Right atrium auricular region (tissue), 2 donors: Measurements from ENCODE around the gene AQP2. TPM values are rescaled to one million over a fixed set of nuclear protein-coding genes. Genes with fewer than 3 reads are reported as not detected.

Source experiments
- DNase-seq: peaks from one replicate; pipeline ENCODE4 v3.0.0-alpha.2; 2019; ENCODE audit warnings: low spot score
- H3K27ac ChIP-seq, 2 donors: fragments of 200-600 bp; sonication (generic); 1 replicate in 1 of 2; 2 replicates in 1 of 2; pipeline ENCODE4 v1.5.1; 2016 to 2019
- H3K27me3 ChIP-seq, 2 donors: fragments of 200-600 bp; sonication (generic); one replicate each; pipeline versions ENCODE4 v1.5.1 to v1.6.0; 2017 to 2019
- H3K36me3 ChIP-seq: fragments of 200-600 bp; sonication (generic); one replicate; pipeline ENCODE4 v1.5.1; 2016
- H3K4me1 ChIP-seq, 2 donors: fragments of 200-600 bp; sonication (generic); one replicate each; pipeline versions ENCODE4 v1.5.1 to v1.6.0; 2017 to 2019
- H3K4me3 ChIP-seq, 2 donors: fragments of 200-600 bp; sonication (generic); 1 replicate in 1 of 2; 2 replicates in 1 of 2; pipeline ENCODE4 v1.5.1; 2017 to 2019; ENCODE audit warnings: mild to moderate bottlenecking in 1 of 2, moderate library complexity in 1 of 2
- H3K9me3 ChIP-seq, 2 donors: fragments of 200-600 bp; sonication (generic); one replicate each; pipeline ENCODE4 v1.5.1; 2019
- total RNA-seq, 2 donors: library from RNA; depleted of rRNA; stranded (reverse); fragments of >200 nt; gene quantifications; one replicate each; pipeline ENCODE4 v1.1.0, GENCODE V29; 2016
- TF ChIP-seq, protein P1 (sequence below), 2 donors: fragments of 200-600 bp; sonication (generic); IDR thresholded peaks; one replicate each; pipeline ENCODE4 v1.5.1; 2019; ENCODE audit warnings: antibody characterized with exemption in 2 of 2

Gene AQP2
- total RNA-seq, 2 donors from 2014 or later = 0.83 TPM; not detected in 1

- no peak for DNase-seq
- peaks cover 0 to 21% of the 10 kb centered on the region in 2 donors for H3K4me1 ChIP-seq
- no peak overlapping the region for H3K27ac ChIP-seq
- no peaks in the 10 kb centered on the region for H3K9me3 ChIP-seq
- TF ChIP-seq, protein P1, sequence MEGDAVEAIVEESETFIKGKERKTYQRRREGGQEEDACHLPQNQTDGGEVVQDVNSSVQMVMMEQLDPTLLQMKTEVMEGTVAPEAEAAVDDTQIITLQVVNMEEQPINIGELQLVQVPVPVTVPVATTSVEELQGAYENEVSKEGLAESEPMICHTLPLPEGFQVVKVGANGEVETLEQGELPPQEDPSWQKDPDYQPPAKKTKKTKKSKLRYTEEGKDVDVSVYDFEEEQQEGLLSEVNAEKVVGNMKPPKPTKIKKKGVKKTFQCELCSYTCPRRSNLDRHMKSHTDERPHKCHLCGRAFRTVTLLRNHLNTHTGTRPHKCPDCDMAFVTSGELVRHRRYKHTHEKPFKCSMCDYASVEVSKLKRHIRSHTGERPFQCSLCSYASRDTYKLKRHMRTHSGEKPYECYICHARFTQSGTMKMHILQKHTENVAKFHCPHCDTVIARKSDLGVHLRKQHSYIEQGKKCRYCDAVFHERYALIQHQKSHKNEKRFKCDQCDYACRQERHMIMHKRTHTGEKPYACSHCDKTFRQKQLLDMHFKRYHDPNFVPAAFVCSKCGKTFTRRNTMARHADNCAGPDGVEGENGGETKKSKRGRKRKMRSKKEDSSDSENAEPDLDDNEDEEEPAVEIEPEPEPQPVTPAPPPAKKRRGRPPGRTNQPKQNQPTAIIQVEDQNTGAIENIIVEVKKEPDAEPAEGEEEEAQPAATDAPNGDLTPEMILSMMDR (IDR thresholded peaks at IDR 0.05) = no peak
- H3K36me3 ChIP-seq = no peaks in the 10 kb centered on the region
- H3K27me3 ChIP-seq = no peaks in the 10 kb centered on the region
- no peak overlapping the region for H3K4me3 ChIP-seq
Observed at GRCh38 chr12:49979016-49979586, 28.6 kb downstream of the AQP2 start.

DNA sequence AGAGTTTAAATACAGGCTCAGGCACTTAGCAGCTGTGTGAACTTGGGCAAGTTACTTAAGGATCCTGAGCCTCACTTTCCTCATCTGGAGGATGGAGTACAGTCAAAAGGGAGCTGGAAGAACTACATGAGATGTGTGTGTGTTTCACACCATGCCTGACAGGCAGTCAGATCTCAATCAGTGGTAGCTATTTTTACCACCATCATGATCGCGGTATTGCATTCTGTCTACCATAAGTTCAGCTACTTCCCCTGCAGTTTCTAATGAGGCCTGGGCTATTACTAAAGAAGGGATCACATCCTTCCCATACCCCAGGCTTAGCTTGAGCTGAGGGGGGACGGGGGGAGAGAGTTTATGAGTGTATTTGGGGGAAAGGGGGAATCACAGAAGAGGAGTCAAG is 29.3 kb downstream of the AQP2 start:
- Histone ChIP-seq H3K27me3 (no peaks in the 10 kb centered on the region), H3K4me3 (no peak overlapping the region), H3K27ac (no peak overlapping the region), H3K36me3 (no peaks in the 10 kb centered on the region), H3K4me1 (peaks cover 0 to 14% of the 10 kb centered on the region in 2 donors), H3K9me3 (no peaks in the 10 kb centered on the region)
- DNase-seq = no peak
- TF ChIP-seq, protein P1 (IDR thresholded peaks at IDR 0.05) = no peak

GRCh38 chr12:49980501-49981349 is 30.2 kb downstream of the AQP2 start:
- Histone ChIP-seq H3K27ac (no peak overlapping the region), H3K36me3 (no peaks in the 10 kb centered on the region), H3K9me3 (no peaks in the 10 kb centered on the region), H3K27me3 (no peaks in the 10 kb centered on the region), H3K4me3 (no peak overlapping the region), H3K4me1 (peaks cover 0 to 6% of the 10 kb centered on the region in 2 donors)
- no peak for DNase-seq
- TF ChIP-seq, protein P1 (IDR thresholded peaks at IDR 0.05) = no peak

- Histone ChIP-seq H3K4me1 (peaks cover 0 to 6% of the 10 kb centered on the region in 2 donors), H3K27me3 (no peaks in the 10 kb centered on the region), H3K4me3 (no peak overlapping the region), H3K9me3 (no peaks in the 10 kb centered on the region), H3K27ac (no peak overlapping the region), H3K36me3 (no peaks in the 10 kb centered on the region)
- DNase-seq = no peak
- TF ChIP-seq, protein P1 (IDR thresholded peaks at IDR 0.05) = no peak
Observed at GRCh38 chr12:49982246-49983087, 31.9 kb downstream of the AQP2 start.

- no peak overlapping the region for H3K4me3 ChIP-seq
Observed at GRCh38 chr12:49983892-49984291, 33.4 kb downstream of the AQP2 start.

More at GRCh38 chr12:49983892-49984291, 33.4 kb downstream of the AQP2 start:
- TF ChIP-seq, protein P1 (IDR thresholded peaks at IDR 0.05) = no peak
- peaks cover 0 to 6% of the 10 kb centered on the region in 2 donors for H3K4me1 ChIP-seq
- H3K27me3 ChIP-seq = no peaks in the 10 kb centered on the region
- H3K36me3 ChIP-seq = no peaks in the 10 kb centered on the region
- DNase-seq = no peak
- no peak overlapping the region for H3K27ac ChIP-seq
- H3K9me3 ChIP-seq = no peaks in the 10 kb centered on the region
